Neutrophil (primary cell): ENCODE results near the gene ABI3.
A peak's percentile ranks its signal among the peaks of the same experiment; 100 is the strongest.
"Not testable (repeated sequence)": the region's sequence is repeated elsewhere in the genome, so short reads cannot be mapped to it uniquely, and the experiment has no call there.

Experiments
- H3K27ac ChIP-seq: fragments of 200-600 bp; sonication (generic); 2 replicates; pipeline ENCODE4 v1.5.1; 2016; ENCODE audit warnings: mild to moderate bottlenecking, moderate library complexity
- H3K27me3 ChIP-seq: fragments of 200-600 bp; sonication (generic); 2 replicates; pipeline ENCODE4 v1.6.0; 2016; ENCODE audit warnings: mild to moderate bottlenecking
- H3K36me3 ChIP-seq: fragments of 200-600 bp; sonication (generic); 2 replicates; pipeline ENCODE4 v1.5.1; 2017
- H3K4me1 ChIP-seq, 2 experiments: fragments of 200-600 bp in 1 of 2; sonication (generic) in 1 of 2; 1 replicate in 1 of 2; 2 replicates in 1 of 2; pipeline versions ENCODE4 v1.5.1 to v1.6.1; 2013 to 2016; ENCODE audit warnings: low read depth in 1 of 2, low read length in 1 of 2, mild to moderate bottlenecking in 1 of 2, moderate library complexity in 1 of 2; ENCODE audit not compliant: control insufficient read depth in 1 of 2, insufficient read depth in 1 of 2
- H3K4me3 ChIP-seq, 2 experiments: fragments of 200-600 bp in 1 of 2; sonication (generic) in 1 of 2; 1 replicate in 1 of 2; 2 replicates in 1 of 2; pipeline ENCODE4 v1.5.1; 2013 to 2016; ENCODE audit warnings: low read depth in 1 of 2, low read length in 1 of 2, mild to moderate bottlenecking in 1 of 2, moderate library complexity in 1 of 2
- H3K9me3 ChIP-seq: fragments of 200-600 bp; sonication (generic); 2 replicates; pipeline ENCODE4 v1.5.1; 2016
- TF ChIP-seq, protein P1 (sequence below): fragments of 200-600 bp; sonication (generic); IDR thresholded peaks from 2 replicates; pipeline ENCODE4 v1.5.1; 2016; ENCODE audit warnings: antibody characterized with exemption

The ABI3 gene

DNA sequence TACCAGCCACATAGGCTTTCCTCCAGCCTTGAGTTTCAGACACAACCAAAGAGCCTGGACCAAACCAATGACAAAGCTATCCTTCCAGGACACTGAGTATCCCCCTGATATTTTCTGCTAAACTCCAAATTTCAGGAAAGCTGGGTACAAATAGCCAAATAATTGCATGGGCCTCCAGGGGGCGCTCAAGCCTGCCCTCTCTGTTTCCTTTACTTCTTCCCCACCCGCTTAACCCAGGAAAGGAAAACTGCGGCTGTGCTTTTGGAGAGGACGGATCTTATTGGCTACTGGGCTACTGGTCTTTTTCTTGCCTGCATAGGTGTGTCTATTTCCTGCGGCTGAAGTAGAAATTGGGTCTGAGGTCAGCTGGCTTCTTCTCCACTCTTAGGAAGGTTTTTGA is 30.2 kb upstream of the ABI3 start:
- Histone ChIP-seq H3K27ac (no peak overlapping the region), H3K9me3 (peaks cover 21% of the 10 kb centered on the region), H3K36me3 (no peaks in the 10 kb centered on the region), H3K27me3 (no peaks in the 10 kb centered on the region), H3K4me3 (no peak overlapping the region), H3K4me1 (no peaks in the 10 kb centered on the region)
- TF ChIP-seq, protein P1, sequence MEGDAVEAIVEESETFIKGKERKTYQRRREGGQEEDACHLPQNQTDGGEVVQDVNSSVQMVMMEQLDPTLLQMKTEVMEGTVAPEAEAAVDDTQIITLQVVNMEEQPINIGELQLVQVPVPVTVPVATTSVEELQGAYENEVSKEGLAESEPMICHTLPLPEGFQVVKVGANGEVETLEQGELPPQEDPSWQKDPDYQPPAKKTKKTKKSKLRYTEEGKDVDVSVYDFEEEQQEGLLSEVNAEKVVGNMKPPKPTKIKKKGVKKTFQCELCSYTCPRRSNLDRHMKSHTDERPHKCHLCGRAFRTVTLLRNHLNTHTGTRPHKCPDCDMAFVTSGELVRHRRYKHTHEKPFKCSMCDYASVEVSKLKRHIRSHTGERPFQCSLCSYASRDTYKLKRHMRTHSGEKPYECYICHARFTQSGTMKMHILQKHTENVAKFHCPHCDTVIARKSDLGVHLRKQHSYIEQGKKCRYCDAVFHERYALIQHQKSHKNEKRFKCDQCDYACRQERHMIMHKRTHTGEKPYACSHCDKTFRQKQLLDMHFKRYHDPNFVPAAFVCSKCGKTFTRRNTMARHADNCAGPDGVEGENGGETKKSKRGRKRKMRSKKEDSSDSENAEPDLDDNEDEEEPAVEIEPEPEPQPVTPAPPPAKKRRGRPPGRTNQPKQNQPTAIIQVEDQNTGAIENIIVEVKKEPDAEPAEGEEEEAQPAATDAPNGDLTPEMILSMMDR = peak; percentile 78

DNA sequence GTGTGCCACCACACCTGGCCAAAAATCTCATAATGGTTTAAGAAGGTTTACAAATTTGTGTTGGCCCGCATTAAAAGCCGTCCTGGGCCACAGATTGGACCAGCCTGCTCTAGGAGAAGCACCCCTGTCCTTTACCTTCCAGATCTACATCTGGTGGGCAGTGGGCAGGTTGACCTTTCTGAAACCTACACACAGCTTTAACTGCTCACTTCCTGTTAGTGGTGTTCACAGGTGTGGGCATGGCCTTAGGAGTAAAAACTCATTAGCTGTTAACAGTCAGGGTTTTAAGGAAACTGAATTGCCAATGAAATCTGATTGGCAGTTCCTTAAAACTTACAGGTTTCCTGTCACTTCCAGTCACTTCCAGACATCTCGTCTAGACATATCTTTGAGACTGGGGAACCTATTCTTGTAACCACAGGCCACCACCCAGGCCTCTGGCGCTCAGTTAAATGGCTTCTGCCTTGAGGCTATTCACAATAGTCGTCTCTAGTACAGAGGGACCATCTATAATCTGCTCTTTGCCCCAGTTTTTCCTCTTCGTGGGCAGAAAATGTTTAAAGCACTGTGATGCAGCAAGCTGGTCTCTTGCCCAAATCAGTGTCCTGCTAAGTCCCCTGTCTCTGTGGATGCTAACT is 29.4 kb upstream of the ABI3 start:
- TF ChIP-seq, protein P1 = no peak
- H3K4me1 ChIP-seq = no peaks in the 10 kb centered on the region
- H3K36me3 ChIP-seq = no peaks in the 10 kb centered on the region
- no peak overlapping the region for H3K4me3 ChIP-seq
- no peaks in the 10 kb centered on the region for H3K27me3 ChIP-seq
- H3K27ac ChIP-seq = no peak overlapping the region
- H3K9me3 ChIP-seq = peaks cover 13% of the 10 kb centered on the region

DNA sequence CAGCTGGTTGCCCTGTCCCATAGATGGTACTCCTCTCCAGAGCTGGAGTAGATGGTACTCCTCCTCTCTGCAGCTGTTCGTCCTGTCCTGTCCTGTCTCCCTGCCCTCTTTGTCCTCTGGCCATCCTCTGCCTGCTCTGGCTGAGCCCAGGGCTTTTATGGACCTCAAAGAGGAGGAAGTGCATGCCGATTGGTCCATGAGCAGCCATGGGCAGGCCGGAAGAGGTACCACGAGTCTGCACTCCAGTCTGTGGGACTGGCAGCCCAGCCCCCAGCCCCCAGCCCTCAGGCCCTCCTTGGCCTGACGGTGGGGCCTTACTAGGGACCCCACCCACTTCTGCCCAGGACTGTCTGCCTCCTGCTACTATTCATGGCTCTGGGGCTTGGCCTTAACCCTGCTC is 27.2 kb upstream of the ABI3 start:
- no peak overlapping the region for H3K4me3 ChIP-seq
- TF ChIP-seq, protein P1 = no peak
- H3K27ac ChIP-seq = no peak overlapping the region
- no peaks in the 10 kb centered on the region for H3K9me3 ChIP-seq
- H3K27me3 ChIP-seq = no peaks in the 10 kb centered on the region
- H3K4me1 ChIP-seq = no peaks in the 10 kb centered on the region
- no peaks in the 10 kb centered on the region for H3K36me3 ChIP-seq

DNA sequence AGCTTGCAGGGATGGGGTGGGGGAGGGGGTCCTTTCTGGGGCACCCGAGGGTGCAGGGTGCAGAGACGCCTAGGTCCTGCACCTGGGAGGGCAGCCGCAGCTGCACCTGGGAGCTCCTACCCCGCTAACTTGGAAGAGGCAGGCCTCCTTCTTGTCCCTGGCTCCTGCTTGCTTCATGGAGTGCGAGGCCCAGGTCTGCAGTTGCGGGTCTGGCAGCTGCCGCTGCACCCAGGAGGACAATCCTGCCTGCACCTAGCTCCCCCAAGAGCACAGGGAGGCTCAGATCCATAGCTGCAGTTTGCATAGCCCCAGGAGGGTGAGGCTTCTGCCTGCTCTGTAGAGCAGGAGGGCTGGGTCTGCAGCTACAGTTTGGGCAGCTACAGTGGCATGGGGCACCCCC is 26.7 kb upstream of the ABI3 start:
- Histone ChIP-seq H3K4me3 (no peak overlapping the region), H3K9me3 (no peaks in the 10 kb centered on the region), H3K27me3 (no peaks in the 10 kb centered on the region), H3K4me1 (no peaks in the 10 kb centered on the region), H3K36me3 (no peaks in the 10 kb centered on the region), H3K27ac (no peak overlapping the region)
- TF ChIP-seq, protein P1 = no peak

DNA sequence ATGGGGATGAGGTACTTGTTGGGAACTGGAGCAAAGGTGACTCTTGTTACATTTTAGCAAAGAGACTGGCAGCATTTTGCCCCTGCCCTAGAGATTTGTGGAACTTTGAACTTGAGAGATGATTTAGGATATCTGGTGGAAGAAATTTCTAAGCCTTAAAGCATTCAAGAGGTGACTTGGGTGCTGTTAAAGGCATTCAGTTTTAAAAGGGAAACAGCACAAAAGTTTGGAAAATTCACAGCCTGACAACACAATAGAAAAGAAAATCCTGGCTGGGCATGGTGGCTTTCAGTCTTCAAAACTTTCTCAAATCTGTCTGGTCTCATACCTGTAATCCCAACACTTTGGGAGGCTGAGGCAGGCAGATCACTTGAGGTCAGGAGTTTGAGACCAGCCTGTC is 26.0 kb upstream of the ABI3 start:
- H3K27me3 ChIP-seq, H3K4me1 ChIP-seq, H3K36me3 ChIP-seq, H3K9me3 ChIP-seq, H3K4me3 ChIP-seq, H3K27ac ChIP-seq: not testable (repeated sequence)

DNA sequence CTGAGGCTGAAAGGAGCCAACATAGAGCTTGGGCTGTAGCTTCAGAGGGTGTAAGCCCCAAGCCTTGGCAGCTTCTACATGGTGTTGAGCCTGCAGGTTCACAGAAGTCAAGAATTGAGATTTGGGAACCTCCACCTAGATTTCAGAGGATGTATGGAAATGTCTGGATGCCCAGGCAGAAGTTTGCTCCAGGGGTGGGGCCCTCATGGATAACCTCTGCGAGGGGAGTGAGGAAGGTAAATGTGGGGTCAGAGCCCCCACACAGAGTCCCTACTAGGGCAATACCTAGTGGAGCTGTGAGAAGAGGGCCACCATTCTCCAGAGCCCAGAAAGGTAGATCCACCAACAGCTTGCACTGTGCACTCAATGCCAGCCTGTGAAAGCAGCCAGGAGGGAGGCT is 25.1 kb upstream of the ABI3 start:
- H3K4me3 ChIP-seq, H3K9me3 ChIP-seq, H3K4me1 ChIP-seq, H3K36me3 ChIP-seq, H3K27ac ChIP-seq, H3K27me3 ChIP-seq: not testable (repeated sequence)

DNA sequence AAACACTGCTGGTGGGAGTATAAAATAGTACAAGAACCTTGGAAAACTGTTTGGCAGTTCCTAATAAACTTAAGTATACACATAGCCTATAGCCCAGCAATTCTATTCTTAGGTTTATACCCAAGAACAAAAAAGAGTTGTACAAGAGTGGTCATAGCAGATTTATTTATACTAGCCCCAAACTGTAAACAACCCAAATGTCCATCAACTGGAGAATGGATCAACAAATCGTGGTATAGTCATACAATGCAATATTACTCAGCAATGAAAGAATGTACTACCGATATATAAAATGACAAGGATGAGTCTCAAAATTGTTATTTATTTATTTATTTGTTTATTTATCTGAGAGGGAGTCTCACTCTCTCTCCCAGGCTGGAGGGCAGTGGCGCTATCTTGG is 23.2 kb upstream of the ABI3 start:
- Histone ChIP-seq H3K36me3 (no peaks in the 10 kb centered on the region), H3K4me1 (peaks cover 8 to 13% of the 10 kb centered on the region in 2 experiments), H3K27me3 (no peaks in the 10 kb centered on the region), H3K9me3 (no peaks in the 10 kb centered on the region), H3K27ac (no peak overlapping the region), H3K4me3 (no peak overlapping the region)
- TF ChIP-seq, protein P1 = no peak
